ENCODE data around the gene RET.

DNA sequence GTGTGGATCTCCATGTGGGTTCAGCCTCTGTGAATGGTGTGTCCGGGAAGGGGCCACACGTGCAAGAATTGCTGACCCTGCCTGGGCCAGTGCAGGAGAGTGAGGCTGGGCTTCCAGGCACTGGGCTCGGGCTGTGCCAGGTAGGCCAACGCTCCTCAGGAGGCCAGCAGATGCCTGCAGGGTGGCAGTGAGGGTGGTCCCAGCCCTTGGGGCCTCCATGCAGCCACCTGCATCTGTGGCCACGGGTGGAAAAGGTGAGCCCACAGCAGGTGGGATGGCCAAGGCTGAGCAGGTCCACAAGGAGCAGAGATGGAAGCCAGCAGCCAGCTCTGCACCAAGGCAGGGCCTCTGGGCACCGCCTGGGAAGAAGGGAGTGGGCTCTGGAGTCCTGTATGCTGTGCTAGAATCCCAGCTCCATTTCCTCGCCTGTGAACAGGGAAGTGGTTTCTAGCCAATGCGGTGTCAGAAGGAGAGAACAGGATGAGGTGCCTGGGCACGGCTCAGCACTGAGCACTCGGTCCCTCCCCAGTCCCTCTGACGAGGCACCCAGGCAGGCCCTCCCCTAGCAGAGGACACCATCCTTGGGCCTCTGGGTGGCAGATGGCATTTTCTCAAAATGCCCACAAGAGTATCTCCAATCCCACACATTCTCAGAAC is 31.1 kb upstream of the RET start:
- TF ChIP-seq, protein P1, sequence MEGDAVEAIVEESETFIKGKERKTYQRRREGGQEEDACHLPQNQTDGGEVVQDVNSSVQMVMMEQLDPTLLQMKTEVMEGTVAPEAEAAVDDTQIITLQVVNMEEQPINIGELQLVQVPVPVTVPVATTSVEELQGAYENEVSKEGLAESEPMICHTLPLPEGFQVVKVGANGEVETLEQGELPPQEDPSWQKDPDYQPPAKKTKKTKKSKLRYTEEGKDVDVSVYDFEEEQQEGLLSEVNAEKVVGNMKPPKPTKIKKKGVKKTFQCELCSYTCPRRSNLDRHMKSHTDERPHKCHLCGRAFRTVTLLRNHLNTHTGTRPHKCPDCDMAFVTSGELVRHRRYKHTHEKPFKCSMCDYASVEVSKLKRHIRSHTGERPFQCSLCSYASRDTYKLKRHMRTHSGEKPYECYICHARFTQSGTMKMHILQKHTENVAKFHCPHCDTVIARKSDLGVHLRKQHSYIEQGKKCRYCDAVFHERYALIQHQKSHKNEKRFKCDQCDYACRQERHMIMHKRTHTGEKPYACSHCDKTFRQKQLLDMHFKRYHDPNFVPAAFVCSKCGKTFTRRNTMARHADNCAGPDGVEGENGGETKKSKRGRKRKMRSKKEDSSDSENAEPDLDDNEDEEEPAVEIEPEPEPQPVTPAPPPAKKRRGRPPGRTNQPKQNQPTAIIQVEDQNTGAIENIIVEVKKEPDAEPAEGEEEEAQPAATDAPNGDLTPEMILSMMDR (IDR thresholded peaks at IDR 0.05; ENCODE audit: low read depth, low read length): no peak
- TF ChIP-seq EZH2phosphoT487 (IDR thresholded peaks at IDR 0.05; ENCODE audit: low read depth): no peak

All from OCI-LY3 (cell line).